Retinal pigment epithelial cell (primary cell): ENCODE results near the gene ZXDC.

ENCODE experiments used
- DNase-seq: peaks from one replicate; pipeline ENCODE4 v3.0.0-alpha.2; 2010; ENCODE audit warnings: low read depth
- H3K4me3 ChIP-seq: 2 replicates; pipeline ENCODE4 v1.5.1; 2011; ENCODE audit warnings: mild to moderate bottlenecking, low read length, control low read depth, moderate library complexity
- TF ChIP-seq, protein P1 (sequence below): conservative IDR thresholded peaks from 2 replicates; pipeline ENCODE4 v1.5.1; 2011; ENCODE audit warnings: low read depth, low read length, control low read depth, inconsistent platforms

The ZXDC gene

DNA sequence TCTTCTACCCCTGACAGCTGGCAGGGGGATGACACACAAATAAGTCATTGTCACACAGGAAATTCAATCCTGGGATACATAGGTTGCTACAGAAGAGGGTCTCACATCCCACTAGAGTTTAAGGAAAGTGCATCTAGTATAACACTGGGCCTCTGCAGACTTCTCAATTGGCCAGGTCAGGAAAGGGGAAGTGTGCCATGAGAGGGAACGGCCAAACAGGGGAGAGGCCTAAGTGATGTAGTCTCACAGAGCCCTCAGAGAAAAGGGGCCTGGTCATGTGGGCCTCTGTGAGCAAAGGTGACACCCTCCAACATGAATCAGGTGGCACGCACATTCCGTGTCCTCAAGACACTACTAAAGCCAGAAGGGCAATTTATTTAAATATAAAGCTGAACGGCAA, 11.2 kb downstream of the ZXDC start:
- TF ChIP-seq, protein P1, sequence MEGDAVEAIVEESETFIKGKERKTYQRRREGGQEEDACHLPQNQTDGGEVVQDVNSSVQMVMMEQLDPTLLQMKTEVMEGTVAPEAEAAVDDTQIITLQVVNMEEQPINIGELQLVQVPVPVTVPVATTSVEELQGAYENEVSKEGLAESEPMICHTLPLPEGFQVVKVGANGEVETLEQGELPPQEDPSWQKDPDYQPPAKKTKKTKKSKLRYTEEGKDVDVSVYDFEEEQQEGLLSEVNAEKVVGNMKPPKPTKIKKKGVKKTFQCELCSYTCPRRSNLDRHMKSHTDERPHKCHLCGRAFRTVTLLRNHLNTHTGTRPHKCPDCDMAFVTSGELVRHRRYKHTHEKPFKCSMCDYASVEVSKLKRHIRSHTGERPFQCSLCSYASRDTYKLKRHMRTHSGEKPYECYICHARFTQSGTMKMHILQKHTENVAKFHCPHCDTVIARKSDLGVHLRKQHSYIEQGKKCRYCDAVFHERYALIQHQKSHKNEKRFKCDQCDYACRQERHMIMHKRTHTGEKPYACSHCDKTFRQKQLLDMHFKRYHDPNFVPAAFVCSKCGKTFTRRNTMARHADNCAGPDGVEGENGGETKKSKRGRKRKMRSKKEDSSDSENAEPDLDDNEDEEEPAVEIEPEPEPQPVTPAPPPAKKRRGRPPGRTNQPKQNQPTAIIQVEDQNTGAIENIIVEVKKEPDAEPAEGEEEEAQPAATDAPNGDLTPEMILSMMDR: no peak
- no peak for DNase-seq
- H3K4me3 ChIP-seq: no peak overlapping the region

DNA sequence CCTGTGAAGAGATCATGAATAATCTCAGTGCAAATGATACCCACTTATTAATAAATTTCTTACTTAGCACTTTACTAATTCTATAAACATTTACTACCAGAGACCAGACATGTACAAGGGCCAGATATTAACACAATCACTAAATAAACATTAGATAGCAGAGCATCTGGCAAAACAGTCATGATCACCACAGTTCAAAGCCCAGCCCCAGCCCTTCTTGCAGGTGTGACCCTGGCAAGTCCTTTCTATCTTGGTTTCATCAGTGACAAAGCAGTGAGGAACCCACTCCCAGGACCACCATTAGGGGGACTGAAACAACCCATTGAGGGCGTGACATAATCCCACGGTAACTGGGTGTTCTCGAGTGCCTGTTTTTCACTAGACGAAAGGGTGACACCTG, 11.6 kb downstream of the ZXDC start:
- no peak for DNase-seq
- H3K4me3 ChIP-seq: no peak overlapping the region
- TF ChIP-seq, protein P1: no peak

DNA sequence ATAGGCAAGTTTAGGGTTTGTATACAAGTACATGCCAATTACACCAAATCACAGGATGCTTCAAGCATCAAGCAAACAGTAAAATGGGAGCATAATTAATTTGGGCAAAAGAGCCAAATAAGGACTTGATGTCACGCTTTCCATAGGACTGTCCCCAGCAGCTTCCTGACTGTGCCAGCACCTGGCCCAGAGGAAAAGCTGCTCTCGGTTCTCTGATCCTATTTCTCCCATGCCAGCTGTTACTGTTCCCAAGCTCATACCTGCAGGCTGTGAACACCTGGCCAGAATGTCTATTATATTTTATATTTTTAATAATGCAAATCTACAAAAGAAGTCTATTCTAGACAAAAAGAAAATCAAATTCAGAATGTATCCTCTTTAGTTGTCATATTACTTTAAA, 12.2 kb downstream of the ZXDC start:
- no peak for DNase-seq
- TF ChIP-seq, protein P1: no peak
- no peak overlapping the region for H3K4me3 ChIP-seq

DNA sequence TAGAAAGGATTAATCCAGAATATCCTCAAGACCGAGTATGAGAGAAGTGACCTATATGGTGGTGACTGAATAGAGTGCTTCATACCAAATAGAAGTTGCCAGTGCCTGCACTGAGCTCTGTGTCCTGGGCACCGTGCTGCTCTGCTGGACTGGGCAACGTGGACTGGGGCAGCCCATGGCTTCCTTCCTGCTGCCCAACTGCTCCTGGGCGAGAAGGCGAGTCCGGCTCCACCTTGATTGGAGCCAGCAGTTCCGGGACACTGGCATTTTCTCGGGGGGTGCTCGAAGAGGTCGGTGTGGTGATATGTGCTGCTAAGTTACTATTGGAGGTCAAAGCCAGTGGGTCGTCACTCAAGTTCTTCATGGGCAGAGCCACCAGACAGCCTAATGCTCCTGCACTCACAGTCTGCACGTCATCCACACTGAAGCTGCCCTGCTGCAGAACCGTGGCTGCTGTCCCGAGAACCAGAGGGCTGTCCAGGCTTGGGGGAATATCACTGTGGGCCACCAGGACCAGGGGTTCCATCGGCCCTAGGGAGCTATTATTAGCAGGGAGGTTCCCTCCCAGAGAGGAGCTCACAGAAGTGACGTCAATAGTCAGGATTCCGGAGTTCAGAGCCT, 14.1 kb downstream of the ZXDC start:
- no peak for DNase-seq
- no peak overlapping the region for H3K4me3 ChIP-seq
- TF ChIP-seq, protein P1: no peak

DNA sequence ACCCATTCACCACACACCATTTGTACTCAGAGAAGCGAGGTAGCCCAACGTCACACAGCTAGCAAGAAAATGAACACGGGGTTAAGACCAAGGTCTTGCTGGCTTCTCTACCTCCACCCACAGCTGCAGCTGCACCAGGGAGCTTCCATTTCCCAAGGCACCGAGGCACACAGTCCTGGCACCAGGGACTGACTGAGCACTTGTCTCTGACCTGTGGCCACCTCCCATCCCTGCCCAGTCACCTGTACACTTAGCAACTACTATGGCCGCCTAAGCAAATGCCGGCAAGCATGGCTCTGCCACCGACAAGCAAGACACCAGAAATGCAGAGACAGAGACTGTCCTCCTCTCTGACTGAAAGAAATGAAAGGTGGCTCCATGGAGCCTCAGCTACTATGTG, 15.3 kb downstream of the ZXDC start:
- DNase-seq: no peak
- TF ChIP-seq, protein P1: no peak

DNA sequence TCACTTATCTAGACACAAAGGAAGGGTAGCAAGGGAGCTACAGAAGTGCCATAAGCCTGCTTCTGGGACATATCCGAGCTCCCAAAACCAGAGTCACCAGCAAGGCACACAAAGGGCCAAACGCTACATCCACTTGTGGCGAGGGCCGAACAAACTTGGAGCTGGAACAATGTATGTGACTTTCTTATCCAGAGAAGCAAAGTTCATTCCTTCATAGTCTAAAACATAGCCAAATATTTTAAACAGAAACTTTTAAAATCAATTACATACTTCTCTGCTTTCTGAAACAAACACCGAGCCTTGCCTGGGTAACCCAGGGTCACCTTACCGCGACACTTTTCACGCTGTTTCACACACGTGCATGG, 15.9 kb downstream of the ZXDC start:
- TF ChIP-seq, protein P1: no peak

More for the DNA sequence above, 15.3 kb downstream of the ZXDC start:
- no peak overlapping the region for H3K4me3 ChIP-seq

DNA sequence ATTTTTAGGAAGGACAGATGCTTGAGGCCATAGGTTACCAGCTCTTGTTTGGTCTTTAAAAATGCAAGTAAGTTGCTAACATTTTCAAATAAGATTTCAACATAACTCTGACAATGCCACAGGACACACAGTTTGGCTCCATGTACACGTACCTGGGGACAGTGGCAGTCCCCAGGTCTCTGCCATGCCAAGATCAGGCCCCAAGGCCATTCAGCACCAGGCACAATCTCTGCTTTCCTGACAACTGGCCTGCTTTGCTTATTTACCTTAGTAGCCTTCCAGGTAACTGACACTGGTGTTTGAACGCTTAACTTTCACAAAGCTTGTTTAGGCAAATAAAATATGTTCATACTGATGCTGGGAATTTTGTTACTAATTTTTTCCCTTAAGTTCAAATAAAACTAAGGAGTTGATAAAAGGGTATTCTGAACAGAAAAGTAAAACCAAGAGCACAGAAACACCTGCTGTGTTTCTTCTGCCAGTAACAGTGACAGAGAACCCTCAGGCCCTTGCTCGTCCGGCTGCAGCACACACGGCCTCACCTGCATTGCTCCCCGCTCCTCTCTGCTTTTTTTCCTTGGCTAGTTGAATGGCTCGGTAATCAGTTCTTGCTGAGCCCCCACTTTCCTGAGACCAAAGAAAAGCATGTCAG, 16.5 kb downstream of the ZXDC start:
- no peak for DNase-seq
- no peak overlapping the region for H3K4me3 ChIP-seq
- TF ChIP-seq, protein P1: no peak

More for the DNA sequence above, 15.9 kb downstream of the ZXDC start:
- no peak overlapping the region for H3K4me3 ChIP-seq
- DNase-seq: no peak
